HG03135 (cell line): ENCODE data around the gene C1QTNF1.

Experiments
- ATAC-seq: cut with Tn5 transposase; IDR thresholded peaks from one replicate; pipeline ENCODE4 v1.9.1; 2021; ENCODE audit warnings: mild to moderate bottlenecking, moderate library complexity; ENCODE audit not compliant: unreplicated experiment

The C1QTNF1 gene

DNA sequence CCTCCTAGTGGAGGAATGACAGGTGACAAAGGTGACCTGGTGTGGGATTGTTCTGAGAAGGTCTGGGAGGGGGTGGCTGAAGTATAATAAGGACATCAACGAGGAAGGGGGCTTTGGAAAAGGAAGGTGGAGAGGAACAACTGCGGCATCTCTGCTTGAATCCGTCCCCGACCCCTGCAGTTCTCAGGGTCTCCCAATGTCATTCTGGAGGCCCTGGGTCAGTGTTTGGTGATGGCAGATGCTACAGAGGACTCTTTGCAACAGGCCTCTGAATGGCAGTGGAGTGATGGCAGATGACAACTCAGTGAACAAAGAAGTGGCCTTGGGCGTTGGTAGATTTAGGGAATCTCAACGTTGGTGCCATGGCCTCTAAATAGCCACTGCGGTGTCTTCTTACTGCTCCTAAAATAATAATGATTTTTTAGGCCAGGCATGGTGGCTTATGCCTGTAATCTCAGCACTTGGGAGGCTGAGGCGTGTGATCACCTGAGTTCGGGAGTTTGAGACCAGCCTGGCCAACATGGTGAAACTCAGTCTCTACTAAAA lies 52.0 kb downstream of the C1QTNF1 start:
- ATAC-seq, result no peak

DNA sequence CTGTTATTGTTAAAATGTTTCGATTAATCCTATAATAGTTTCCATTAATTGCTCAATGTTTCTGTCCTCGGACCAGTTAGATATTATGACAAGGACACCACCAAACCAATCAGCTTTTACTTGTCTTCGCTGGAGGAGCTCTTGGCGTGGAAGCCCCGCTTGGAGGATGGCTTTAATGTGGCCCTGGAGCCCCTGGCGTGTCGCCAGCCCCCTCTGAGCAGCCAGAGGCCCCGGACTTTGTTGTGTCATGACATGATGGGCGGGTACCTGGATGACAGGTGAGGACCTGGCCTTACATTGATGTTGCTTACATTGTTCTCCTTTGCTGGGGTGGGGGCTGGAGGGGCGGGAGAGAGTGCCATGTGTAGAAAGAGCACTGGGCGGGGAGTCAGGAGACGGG lies 53.6 kb downstream of the C1QTNF1 start:
- no peak for ATAC-seq

DNA sequence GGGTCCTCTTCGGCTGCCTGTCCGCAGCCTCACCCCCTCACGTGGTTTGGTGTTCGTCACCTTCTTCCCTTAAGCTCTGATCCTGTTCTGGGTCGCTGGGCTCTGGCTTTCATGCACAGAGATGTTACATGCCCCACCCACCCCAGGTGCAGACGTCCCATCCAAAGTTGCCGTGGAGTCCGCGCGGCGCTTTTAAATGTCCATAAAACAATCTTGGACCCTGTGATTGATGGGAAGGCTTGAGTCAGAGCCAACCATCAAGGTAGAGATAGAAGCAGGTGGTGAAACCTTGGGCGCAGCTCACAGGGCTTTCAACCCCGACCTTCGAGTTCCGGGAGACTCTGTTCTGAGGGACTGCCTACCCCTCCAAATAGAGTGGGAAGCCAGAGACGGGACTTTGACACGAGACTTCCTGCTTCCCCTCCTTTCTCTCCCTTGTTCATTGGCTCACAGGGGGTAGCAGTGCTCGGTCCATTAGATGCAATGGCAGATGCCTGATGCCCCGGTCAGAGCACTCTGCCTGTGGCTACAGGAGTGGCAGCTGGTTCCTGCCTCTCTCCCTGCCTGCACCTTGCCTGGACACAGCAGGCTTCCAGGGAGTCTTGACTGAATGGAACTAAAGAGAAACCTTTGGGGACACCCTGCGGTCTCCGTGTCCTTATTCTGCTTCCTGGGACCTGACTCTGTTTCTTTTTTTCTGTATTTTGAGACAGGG lies 54.7 kb downstream of the C1QTNF1 start:
- ATAC-seq, result no peak

DNA sequence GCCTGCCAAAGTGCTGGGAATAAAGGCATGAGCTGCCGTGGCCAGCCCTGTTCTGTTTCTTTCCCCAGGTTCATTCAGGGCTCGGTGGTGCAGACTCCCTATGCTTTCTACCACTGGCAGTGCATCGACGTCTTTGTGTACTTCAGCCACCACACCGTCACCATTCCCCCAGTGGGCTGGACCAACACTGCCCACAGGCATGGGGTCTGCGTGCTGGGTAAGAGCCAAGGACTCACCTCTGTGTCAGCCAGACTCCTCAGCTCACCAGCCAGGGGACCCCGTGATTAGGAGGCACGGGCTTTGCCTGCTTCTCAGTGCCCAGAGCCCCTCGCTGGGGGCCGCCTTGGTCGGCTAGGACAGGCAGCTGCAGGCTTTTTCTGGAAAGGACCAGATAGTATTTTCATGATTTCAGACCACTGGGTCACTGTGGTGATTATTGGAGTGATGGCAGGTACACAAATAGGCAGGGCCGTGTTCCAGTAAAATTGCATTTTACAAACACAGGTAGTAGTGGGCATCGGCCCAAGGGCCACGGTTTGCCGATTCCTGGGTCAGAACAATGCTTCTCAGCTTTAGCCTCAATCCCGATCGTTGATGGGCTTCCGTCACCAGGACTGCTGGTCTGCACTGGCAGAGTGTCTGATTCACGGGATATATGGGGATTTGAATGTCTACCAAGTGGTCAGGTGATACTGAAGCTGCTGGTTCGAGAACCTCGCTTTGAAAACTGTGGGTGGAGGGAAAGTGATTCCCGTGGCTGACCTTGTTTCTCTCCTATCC lies 55.6 kb downstream of the C1QTNF1 start:
- no peak for ATAC-seq

DNA sequence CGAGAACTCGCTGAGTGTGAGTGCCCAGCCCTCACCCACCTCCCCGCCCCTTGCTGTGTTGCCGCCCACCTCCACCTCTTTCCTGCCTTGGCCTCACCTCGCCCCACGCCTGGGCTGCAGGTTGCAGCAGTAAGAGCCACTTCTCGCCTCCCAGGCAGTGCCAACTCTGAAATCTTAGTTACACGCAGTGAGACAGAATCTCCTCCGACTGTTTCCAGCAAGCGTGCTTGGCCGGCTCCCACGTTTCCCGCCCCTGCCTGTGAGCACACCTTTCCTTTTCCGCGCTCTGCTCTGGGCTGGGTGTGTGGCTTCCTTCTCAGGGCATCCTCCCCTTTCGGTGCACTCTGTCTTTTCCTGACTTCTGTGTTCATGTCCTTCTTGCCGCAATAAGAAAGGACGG lies 56.4 kb downstream of the C1QTNF1 start:
- no peak for ATAC-seq

DNA sequence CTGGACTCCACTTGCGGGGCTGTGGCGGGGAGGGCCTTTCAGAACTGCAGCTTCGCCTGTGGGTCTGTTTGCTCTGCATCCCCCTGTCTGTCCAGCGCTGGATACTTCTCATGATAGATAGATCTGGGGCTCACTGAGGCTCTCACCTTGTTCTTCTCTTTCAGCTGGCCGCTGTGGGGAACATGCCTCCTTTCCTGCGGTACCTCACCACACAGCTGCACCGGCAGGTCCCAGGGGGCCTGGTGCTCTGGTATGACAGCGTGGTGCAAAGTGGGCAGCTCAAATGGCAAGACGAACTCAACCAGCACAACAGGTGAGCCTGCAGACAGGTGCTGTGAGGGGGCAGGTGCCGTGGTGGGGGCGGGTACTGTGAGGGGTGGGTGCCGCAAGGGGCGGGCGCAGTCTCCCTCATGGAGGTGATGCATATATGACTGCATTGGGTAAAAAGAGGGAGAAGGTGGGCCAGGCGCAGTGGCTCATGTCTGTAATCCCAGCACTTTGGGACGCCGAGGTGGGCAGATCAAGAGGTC lies 56.9 kb downstream of the C1QTNF1 start:
- no peak for ATAC-seq

DNA sequence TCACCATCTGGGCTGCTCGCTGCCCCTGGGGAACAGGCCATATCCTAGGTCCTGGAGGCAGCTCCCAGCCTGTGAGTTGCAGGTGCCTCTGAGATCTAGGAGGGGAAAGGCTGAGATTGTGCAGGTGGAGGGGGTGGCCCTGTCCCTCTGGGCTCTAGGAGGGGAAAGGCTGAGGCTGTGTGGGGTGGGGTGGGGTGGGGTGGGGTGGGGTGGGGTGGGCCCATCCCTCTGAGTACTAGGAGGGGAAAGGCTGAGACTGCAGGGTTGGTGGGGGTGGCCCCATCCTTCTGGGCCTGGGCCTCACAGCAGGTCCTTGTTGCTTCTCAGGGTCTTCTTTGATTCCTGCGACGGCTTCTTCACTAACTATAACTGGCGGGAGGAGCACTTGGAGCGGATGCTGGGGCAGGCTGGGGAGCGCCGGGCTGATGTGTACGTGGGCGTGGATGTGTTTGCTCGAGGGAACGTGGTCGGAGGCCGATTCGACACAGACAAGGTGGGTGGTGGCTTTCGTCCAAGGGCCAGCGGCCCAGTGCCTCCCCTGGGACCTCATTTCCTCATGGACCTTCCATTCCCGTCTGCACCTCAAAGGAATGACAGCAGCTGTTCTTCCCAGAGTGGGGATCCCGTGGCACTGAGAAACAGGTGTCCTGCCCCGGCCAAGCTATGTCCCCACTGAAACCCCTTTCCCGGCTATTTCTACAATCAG lies 57.8 kb downstream of the C1QTNF1 start:
- ATAC-seq, result no peak

DNA sequence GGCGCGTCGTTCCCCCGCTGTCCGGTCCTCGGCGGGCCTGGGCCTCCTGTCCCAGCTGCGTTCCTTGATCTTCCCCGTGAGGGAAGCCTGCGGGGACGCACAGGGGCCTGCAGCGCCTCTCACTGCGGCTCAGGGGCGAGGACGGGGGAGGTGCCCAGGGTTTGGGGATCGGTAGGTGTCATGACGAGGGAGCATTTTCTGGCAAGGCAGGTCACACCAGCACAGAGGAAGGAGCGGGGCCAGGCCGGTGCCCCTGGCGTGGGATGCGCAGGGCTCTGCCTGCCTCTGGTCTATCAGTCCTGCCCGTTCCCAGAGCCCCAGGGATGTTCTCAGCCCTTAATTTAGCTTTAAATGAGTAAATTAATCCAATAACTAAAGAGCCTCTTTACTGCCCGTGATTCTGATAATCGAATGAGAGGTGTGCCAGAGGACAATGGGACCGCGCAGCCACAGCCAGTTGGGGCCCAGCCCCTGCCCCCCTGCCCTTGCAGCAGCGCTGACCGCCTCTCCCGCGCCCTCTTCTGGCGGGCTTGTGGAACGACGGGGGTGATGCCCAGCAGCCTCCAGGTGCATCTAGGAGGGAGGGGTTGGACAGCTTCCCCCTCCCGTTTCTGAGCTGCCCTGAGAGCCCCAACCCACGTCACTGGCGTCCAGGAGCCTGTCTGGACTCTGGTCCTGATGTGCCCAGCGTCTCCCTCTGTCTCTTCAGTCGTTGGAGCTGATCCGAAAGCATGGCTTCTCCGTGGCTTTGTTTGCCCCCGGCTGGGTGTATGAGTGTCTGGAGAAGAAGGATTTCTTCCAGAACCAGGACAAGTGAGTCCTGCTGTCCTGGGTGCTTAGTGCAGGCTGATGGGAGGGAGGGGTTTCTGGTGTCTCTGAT lies 58.6 kb downstream of the C1QTNF1 start:
- no peak for ATAC-seq

DNA sequence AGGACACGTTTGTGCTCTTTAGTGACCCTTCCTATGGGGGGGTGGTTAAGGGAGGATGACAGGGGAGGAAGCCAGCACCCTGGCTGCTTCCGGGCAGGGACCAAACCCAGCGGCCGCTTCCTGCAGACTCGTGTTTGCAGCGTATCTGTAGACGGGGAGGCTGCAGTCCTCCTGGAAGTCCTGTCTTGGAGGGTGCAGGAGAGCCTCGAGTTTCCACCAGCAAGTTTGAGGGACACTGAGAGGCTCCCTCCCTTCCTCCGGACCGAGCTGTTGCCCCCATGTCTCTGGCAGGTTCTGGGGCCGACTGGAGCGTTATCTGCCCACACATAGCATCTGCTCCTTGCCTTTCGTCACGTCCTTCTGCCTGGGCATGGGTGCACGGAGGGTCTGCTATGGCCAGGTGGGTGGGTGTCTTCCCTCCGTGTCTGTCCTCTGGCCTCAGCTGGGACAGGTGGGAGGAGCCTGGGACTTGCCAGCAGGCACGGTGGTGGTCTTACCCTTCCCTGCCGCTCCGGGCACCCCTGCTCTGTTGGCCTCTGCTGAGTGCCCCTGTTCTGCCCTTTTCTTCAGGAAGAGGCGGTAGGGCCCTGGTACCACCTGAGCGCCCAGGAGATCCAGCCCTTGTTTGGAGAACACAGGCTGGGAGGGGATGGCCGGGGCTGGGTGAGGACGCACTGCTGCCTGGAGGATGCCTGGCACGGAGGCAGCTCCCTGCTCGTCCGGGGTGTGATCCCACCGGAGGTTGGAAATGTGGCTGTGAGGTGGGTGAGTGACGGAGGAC lies 59.4 kb downstream of the C1QTNF1 start:
- ATAC-seq, result no peak

DNA sequence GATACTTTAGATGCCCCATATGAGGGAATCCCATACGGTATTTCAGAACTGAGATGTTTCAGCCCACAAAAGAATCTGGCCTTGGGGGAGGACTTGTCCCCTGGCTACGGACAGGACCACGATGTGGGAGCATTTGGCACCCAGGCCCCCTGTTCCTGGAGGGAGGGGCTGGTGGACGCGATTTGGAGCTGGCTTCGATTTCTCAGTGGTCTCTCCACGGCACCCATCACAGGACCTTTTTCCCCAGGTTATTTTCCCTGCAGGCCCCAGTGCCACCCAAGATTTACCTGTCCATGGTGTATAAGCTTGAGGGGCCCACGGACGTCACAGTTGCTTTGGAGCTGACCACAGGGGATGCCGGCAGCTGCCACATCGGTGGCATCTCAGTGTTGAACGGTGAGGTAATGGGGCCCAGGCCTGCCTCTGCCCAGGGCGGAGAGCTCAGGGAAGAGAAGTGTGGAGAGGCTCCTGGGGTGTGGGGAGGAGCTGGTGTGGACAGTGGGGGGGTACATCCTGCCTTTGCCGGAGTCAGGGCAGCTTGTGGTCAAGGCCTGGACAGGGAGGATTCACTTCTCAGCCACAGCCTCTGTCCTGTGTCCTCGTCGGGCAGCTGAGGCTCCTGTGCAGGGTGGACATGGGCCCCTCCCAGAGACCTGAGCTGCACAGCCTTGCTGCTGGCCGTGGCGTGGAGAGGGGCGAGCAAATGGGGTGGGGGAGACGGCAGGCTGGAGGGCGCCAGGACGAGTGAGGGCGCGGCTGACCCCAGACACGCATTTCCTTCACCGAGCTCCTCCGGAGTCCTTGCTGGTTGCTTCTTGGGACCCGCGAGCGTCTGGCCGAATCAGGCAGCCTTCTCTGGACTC lies 60.6 kb downstream of the C1QTNF1 start:
- ATAC-seq, result no peak

DNA sequence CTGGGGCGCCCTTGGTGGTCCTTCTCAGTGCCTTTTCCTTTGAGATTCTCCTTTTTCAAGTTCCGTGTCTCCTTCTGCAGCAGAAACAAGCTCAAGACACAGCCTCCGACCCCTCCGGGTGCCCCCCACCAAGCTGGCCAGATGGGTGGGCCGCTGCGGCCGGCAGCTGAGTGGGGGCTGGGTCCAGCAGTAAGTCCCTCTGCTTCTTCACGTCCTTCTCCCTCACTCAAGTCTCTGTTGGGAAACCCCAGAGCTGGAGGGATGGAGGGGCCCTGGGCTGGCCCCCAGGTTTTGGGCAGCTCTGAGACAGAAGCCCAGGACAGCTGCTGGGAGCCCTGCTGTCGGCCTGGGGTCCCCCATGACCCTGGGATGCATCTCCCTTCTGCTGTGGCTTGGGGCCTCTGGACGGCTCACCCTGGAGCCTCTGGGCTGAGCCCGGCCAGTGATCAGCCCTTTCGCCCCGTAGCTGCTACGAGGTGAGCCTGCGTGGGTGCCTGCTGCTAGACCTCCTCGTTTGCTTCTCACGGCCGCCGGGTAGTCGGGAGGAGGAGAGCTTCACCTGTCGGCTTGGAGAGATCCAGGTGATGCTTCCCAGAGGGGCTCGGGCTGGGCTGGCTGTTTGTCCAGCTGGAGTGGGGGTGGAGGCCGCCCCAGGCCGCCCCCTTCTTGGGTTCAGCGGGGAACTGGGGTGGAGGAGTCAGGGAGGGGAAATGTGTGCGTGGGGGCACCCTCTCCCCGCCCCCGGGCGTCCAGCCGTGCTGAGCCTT lies 61.4 kb downstream of the C1QTNF1 start:
- no peak for ATAC-seq

DNA sequence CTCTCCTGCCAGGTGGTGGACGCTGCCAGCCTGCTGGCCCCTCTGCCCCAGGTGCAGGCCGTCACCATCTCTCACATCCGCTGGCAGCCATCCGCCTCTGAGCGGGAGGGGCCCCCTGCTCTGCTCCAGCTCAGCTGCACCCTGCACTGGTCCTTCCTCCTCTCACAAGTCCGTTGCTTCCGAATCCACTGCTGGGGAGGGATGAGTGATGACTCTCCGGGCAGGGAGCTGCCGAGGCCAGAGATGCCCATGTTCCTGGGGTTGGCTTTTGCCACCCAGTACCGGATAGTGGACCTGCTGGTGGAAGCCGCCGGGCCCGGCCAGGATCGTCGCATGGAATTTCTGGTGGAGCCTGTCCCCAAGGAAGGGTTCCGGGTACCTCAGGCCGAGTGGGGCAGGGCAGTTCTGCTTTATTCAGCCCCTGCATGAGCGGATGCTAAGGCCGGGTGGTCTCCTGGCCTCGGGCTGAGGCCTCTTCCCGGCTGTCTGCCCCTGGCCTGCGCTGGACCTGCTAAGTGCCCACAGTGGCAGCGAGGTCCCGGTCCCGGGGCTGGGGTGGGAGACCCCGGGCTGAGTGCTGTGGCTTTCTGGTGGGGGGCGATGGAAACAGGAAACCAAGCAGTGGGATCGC lies 62.1 kb downstream of the C1QTNF1 start:
- ATAC-seq, result no peak

DNA sequence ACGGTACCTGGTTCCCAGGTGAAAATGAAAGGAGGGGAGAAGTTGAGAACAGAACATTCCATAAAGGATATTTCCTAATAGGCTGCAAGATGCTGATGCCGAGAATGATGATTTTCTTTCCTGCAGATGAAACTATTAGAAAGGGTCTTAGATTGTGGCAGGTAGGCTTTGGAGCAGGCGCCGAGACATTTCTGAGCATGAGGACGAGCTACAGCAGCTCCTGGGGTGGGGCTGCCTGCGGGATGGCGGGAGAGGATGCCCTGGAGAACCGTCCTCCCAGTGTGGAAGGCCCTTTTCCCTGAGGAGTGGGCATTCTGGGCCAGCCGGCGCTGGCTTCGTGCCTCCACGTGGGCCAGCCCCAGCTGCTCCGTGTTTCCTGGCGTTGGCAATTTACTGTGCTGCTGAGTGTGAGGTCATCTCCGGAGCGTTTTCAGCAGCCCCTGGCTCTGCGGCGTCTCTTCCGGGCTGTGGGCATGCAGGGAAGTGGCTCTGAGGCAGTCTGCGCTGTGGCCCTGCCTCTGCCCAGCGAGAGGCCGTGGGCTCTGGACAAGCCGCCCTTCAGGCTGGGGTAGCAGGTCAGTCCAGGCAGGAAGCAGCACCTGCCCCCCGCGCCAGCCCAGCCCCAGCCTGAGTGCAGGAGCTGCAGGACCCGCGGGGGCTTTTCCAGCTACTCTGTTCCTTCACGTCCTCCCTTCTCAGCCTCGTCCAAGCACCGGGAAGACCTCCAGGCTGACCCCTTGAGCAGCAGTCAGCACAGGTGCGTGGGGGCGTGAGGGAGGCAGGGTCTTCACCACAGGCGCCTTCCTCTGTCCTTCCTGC lies 62.8 kb downstream of the C1QTNF1 start:
- ATAC-seq, result no peak

DNA sequence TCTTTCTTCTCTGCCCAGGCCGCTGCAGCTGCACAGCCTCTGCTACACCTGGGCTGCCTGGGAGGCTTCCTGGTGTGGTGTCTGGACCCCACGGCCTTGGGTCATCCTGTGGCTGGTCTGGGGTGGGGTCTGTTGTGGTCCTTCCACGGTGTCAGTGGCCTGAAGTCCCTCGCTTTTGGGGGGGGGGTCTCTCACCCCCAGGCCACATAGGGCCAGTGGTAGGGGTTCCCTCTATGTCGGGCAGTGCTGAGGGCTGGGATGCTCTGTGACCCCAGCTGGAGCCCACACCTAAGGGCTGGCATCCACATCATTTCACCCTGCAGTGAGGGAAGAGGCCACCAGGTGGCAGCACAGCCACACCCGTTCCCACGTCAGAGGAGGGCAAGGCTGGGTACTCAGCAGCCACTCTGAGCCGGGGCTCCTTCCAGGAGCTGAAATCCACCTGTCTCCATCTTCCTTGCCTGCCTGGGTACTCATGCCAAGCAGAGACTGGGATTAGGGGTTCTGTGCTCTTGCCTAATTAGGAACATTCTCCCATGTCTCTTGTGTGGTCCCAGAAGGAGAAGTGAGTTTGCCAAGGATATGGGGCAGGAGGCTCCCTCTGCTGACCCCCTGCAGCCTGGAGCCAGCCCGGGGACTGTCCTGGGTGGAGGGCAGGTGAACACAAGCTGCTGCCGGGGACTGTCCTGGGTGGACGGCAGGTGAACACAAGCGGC lies 63.6 kb downstream of the C1QTNF1 start:
- ATAC-seq, result no peak

DNA sequence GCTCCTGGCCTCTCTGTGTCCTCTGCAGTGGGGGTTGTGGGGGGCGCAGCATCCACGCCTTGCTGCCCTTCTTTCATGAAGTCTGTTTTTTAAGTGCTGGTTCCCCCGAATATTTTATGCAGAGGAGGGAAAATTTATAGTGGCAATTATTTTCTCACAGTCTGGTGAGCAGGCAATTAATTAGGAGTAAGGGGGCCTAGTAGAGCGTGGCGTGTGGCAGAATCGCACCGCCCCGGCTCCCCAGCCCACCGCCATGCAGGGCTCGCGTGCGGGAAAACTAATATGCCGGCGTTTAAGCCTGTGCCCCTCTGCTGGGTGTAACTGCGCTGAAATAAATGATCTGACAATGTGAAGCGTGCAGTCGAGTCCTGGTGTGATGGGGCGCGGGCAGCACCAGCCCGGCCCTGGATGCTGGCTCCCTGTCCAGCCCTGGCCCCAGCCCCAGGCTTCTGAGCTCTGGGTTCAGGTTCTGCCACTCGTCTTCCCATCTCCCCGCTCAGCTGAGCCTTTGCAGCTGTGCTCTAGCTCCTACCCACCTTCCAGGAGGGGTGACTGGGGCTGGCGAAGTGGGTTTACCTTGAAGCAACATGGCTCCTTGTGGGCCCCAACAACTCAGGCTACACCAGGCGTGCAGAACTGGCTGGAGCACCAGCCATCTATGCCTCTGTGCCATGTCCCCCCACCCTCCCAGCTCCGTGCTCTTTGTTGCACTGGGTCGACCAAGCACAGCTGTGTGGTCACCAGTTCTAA lies 64.5 kb downstream of the C1QTNF1 start:
- ATAC-seq, result no peak
